ENCODE data around the gene UVRAG. TPM values are rescaled to one million over a fixed set of nuclear protein-coding genes. Genes with fewer than 3 reads are reported as not detected.
"Not testable (repeated sequence)": the region's sequence is repeated elsewhere in the genome, so short reads cannot be mapped to it uniquely, and the experiment has no call there.

Gene UVRAG
- total RNA-seq, 4 donors from 2014 or later = 16.6 to 22.1 (median 19.3) TPM

DNA sequence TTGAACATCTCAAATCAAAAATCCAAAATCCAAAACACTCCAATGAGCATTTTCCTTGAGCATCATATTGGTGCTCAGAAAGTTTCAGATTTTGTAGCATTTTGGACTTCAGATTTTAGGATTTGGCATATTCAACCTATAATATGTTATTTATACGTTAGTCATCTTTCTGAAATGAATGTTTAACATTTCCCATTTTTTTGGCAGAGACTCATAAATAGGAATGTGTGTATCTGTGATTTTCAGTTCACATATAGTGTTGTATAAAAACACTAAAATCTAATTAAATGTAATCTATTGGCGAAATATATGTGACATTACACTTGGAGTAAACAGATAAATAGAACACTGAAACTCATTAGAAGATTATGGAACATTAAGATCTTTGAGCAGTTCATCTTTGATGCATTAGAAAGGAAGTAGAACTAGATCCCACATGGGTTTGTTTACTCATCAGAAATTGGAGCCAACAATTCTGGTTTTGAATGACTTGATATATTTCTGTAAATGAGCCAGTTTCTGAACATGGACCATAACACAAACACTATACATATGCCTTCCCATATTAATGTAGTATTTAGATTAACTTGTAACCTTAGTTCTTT is 153.1 kb downstream of the UVRAG start:
- in situ Hi-C loops (cut with MboI; ENCODE audit: low sequenced_read_pairs in 4 of 4) (no loop called here), intact Hi-C loops (cut with DNase I; ENCODE audit: low total_unique reads) (no loop called here)
- H3K27me3 ChIP-seq = no peaks in the 10 kb centered on the region
- DNase-seq (no peak), ATAC-seq (no peak)
- no peaks in the 10 kb centered on the region for H3K36me3 ChIP-seq
- H3K9me3 ChIP-seq = no peaks in the 10 kb centered on the region
- H3K4me1 ChIP-seq = peaks cover 8 to 15% of the 10 kb centered on the region in 2 donors
- H3K4me3 ChIP-seq = no peak overlapping the region
- TF ChIP-seq CTCF (IDR thresholded peaks at IDR 0.05 in 4 of 5, conservative IDR thresholded peaks at IDR 0.05 in 1 of 5) = no peak
- TF ChIP-seq POLR2A (IDR thresholded peaks at IDR 0.05) = no peak
- no peak overlapping the region for H3K27ac ChIP-seq

DNA sequence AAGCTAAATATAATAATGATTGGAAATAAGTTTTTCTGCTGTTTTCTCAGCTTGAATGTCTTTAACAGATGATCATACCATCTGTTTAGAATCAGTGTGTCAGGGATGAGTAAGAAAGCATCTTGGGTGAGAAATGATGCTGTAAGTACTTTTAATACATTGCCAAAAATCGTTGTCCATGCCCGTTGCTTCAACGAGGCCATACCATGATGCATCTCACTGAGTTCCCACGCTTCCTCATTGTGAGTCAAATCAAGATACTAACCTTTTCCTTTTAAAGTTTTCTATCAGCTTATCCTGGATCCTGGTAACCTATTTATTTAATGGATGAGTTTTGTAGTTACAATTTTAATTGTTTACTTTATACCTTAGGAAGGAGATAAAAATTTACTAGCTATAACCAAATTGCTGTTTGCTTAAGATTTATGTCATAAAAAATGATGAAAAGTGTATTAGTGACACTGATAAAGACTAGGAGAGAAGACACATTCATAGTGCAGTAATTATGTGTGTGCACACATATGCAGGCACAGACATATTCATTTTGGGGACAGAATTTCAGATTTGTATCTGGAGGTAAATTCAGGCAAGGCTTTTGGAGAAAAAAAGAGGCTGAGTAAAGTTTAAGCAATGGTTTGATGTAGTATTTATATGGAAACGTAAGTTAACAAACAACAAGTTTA is 154.8 kb downstream of the UVRAG start:
- Histone ChIP-seq H3K36me3 (no peaks in the 10 kb centered on the region), H3K9me3 (no peaks in the 10 kb centered on the region), H3K27ac (no peak overlapping the region), H3K4me1 (peaks cover 8 to 15% of the 10 kb centered on the region in 2 donors), H3K27me3 (no peaks in the 10 kb centered on the region), H3K4me3 (no peak overlapping the region)
- ATAC-seq (no peak), DNase-seq (no peak)
- intact Hi-C loops (cut with DNase I; ENCODE audit: low total_unique reads) = no loop called here
- in situ Hi-C loops (cut with MboI; ENCODE audit: low sequenced_read_pairs in 4 of 4) = no loop called here
- TF ChIP-seq CTCF (IDR thresholded peaks at IDR 0.05 in 4 of 5, conservative IDR thresholded peaks at IDR 0.05 in 1 of 5) (no peak), POLR2A (IDR thresholded peaks at IDR 0.05) (no peak)

- H3K4me3 ChIP-seq; in situ Hi-C loops (cut with MboI; ENCODE audit: low sequenced_read_pairs in 4 of 4); H3K27me3 ChIP-seq; H3K4me1 ChIP-seq; H3K9me3 ChIP-seq; DNase-seq; intact Hi-C loops (cut with DNase I; ENCODE audit: low total_unique reads); H3K27ac ChIP-seq; ATAC-seq; H3K36me3 ChIP-seq: not testable (repeated sequence)
These were observed 158.7 kb downstream of the UVRAG start for GRCh38 chr11:75973710-75974109.

GRCh38 chr11:75979075-75979474 is 164.1 kb downstream of the UVRAG start:
- H3K36me3 ChIP-seq; ATAC-seq; H3K27ac ChIP-seq; DNase-seq; in situ Hi-C loops (cut with MboI; ENCODE audit: low sequenced_read_pairs in 4 of 4); H3K4me3 ChIP-seq; H3K4me1 ChIP-seq; intact Hi-C loops (cut with DNase I; ENCODE audit: low total_unique reads); H3K9me3 ChIP-seq; H3K27me3 ChIP-seq: not testable (repeated sequence)

DNA sequence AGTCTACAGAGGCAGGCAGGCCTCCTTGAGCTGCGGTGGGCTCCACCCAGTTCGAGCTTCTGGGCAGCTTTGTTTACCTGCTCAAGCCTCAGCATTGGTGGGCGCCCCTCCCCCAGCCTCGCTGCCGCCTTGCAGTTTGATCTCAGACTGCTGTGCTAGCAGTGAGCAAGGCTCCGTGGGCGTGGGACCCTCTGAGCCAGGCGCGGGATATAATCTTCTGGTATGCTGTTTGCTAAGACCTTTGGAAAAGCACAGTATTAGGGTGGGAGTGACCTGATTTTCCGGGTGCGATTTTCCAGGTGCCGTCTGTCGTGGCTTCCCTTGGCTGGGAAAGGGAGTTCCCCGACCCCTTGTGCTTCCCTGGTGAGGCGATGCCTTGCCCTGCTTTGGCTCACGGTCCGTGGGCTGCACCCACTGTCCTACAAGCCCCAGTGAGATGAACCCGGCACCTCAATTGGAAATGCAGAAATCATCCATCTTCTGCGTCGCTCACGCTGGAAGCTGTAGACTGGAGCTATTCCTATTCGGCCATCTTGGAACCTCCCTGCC is 164.5 kb downstream of the UVRAG start:
- H3K9me3 ChIP-seq; H3K4me1 ChIP-seq; ATAC-seq; intact Hi-C loops (cut with DNase I; ENCODE audit: low total_unique reads); H3K27ac ChIP-seq; in situ Hi-C loops (cut with MboI; ENCODE audit: low sequenced_read_pairs in 4 of 4); DNase-seq; H3K4me3 ChIP-seq; H3K36me3 ChIP-seq; H3K27me3 ChIP-seq: not testable (repeated sequence)

GRCh38 chr11:75980031-75980430 is 165.0 kb downstream of the UVRAG start:
- no peaks in the 10 kb centered on the region for H3K9me3 ChIP-seq
- H3K4me1 ChIP-seq = peaks cover 4 to 8% of the 10 kb centered on the region in 2 donors
- no peak for TF ChIP-seq CTCF (IDR thresholded peaks at IDR 0.05 in 4 of 5, conservative IDR thresholded peaks at IDR 0.05 in 1 of 5)
- no peak for TF ChIP-seq POLR2A (IDR thresholded peaks at IDR 0.05)
- H3K27me3 ChIP-seq = no peaks in the 10 kb centered on the region
- no peak overlapping the region for H3K4me3 ChIP-seq
- peaks cover 0 to 8% of the 10 kb centered on the region in 2 donors for H3K36me3 ChIP-seq
- intact Hi-C loops (cut with DNase I; ENCODE audit: low total_unique reads) = no loop called here
- no peak for ATAC-seq
- no peak for DNase-seq
- in situ Hi-C loops (cut with MboI; ENCODE audit: low sequenced_read_pairs in 4 of 4) = no loop called here
- H3K27ac ChIP-seq = no peak overlapping the region

All from gastrocnemius medialis (tissue), 4 donors.